CD4-positive, alpha-beta T cell (primary cell): ENCODE data around the gene IQGAP2. TPM values are rescaled to one million over a fixed set of nuclear protein-coding genes. Genes with fewer than 3 reads are reported as not detected.
"Not testable (repeated sequence)": the region's sequence is repeated elsewhere in the genome, so short reads cannot be mapped to it uniquely, and the experiment has no call there.

Experiments
- ATAC-seq: fragments of 200-7000 bp; cut with Tn5 transposase; one replicate; pipeline ENCODE4 v1.10.0; 2022; ENCODE audit warnings: mild to moderate bottlenecking; ENCODE audit not compliant: poor library complexity
- CTCF ChIA-PET: fragments of 350-600 bp; sonication (Branson Sonifier 250); formaldehyde crosslinking; loops from one replicate; lab custom pipeline; 2021; ENCODE audit warnings: antibody characterized with exemption, inconsistent platforms; lab: Charles Lee
- POLR2A ChIA-PET: fragments of 350-600 bp; sonication (Branson Sonifier 250); formaldehyde crosslinking; loops from one replicate; lab custom pipeline; 2021; ENCODE audit warnings: antibody characterized with exemption, inconsistent platforms; lab: Charles Lee
- DNase-seq, 14 experiments: peaks; one replicate each; pipeline ENCODE4 v3.0.0-alpha.2; 2013 to 2020; ENCODE audit warnings: mixed read lengths in 2 of 14
- H3K27ac ChIP-seq, 2 donors: one replicate each; pipeline versions ENCODE4 v1.5.1 to v1.7.0; 2013; ENCODE audit warnings: low read length in 2 of 2, low read depth in 1 of 2, mild to moderate bottlenecking in 1 of 2
- H3K27me3 ChIP-seq, 2 experiments: 1 replicate in 1 of 2; 2 replicates in 1 of 2; pipeline versions ENCODE4 v1.6.1 to v1.7.0; 2013; ENCODE audit warnings: low read length in 2 of 2, control low read depth in 1 of 2, mild to moderate bottlenecking in 1 of 2, moderate library complexity in 1 of 2; ENCODE audit not compliant: insufficient read depth in 2 of 2, control insufficient read depth in 1 of 2
- H3K36me3 ChIP-seq: one replicate; pipeline ENCODE4 v1.6.1; 2013; ENCODE audit warnings: low read length, control low read depth; ENCODE audit not compliant: insufficient read depth
- H3K4me1 ChIP-seq: one replicate; pipeline ENCODE4 v1.6.1; 2013; ENCODE audit warnings: low read length, control low read depth; ENCODE audit not compliant: insufficient read depth
- H3K4me3 ChIP-seq: one replicate; pipeline ENCODE4 v1.5.1; 2013; ENCODE audit warnings: mild to moderate bottlenecking, low read length, moderate library complexity
- H3K9me3 ChIP-seq, 2 experiments: 1 replicate in 1 of 2; 2 replicates in 1 of 2; pipeline versions ENCODE4 v1.6.1 to v1.7.0; 2013; ENCODE audit warnings: low read length in 2 of 2, mild to moderate bottlenecking in 2 of 2, control low read depth in 1 of 2, moderate library complexity in 1 of 2; ENCODE audit not compliant: control insufficient read depth in 1 of 2, insufficient read depth in 1 of 2
- H3K27ac Mint-ChIP-seq: one replicate; pipeline ENCODE4 v1.8.0; 2020; ENCODE audit warnings: mixed read lengths
- H3K27me3 Mint-ChIP-seq: one replicate; pipeline ENCODE4 v1.8.0; 2021; ENCODE audit warnings: mixed read lengths
- H3K36me3 Mint-ChIP-seq: one replicate; pipeline ENCODE4 v1.8.0; 2021; ENCODE audit warnings: low read depth, mixed read lengths
- H3K4me1 Mint-ChIP-seq: one replicate; pipeline ENCODE4 v1.8.0; 2021; ENCODE audit warnings: low read depth, mixed read lengths
- H3K4me3 Mint-ChIP-seq: one replicate; pipeline ENCODE4 v1.8.0; 2020; ENCODE audit warnings: mild to moderate bottlenecking, mixed read lengths
- H3K9me3 Mint-ChIP-seq: one replicate; pipeline ENCODE4 v1.8.0; 2020; ENCODE audit warnings: mixed read lengths
- intact Hi-C, 2 experiments: fragments of 100-400 bp; cut with DNase I in 1 of 2; cut with micrococcal nuclease in 1 of 2; formaldehyde crosslinking; loops; one replicate each; pipeline versions ENCODE4 v1.15.1 to v1.9.0; 2023 to 2025; cut with DNase I, micrococcal nuclease
- total RNA-seq, 174 experiments: library from RNA in 2 of 174; stranded (reverse) in 2 of 174; gene quantifications; one replicate each; pipeline ENCODE4 v1.2.3 and lab custom pipeline; 2021 to 2026
- TF ChIP-seq, protein P1 (sequence below): fragments of 200-600 bp; IDR thresholded peaks from one replicate; pipeline ENCODE4 v1.8.0; 2022; ENCODE audit warnings: antibody characterized with exemption, mild to moderate bottlenecking

Gene IQGAP2
- total RNA-seq, 2 experiments from 2014 or later: 58.8 TPM

DNA sequence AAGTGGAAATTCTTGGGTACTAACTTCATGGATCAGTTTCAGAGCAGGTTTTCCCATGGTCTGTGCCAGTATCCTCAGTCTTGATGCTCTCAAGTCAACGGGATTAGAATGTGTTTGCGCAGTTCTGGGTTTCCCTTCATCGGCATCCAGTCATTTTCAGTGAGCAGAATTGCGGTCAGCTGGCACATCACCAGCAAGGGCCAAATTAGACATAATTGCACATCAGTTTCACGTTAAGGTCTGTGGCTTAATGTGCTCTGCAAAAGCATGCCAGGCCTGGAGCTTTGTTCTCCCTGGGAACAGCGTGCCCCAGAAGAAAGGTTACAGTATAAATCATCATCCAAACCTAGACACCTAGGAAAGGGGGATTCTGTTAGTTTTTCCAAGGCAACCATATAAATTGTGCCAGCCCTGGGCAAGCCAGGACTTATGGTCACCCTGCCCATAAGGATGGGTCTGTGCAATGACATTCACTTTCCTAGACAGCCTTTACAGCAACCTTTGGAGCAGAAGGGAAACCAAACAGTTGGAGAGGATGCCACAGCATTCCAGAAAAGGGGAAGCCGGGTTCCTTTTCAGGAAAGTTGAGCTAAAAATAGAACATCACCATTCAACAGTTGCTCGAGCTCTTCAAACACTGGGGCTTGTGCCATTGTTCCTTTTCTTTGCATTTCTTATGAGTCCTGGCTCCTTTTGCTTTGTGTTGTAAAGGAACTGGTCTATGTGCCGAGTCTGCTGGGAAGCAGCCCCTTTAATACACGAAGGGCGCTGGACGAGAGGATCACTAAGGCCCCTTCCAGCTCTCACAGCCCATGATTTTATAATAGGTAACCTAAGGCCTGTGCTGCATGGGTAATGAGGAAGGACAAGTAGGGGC, 23.1 kb downstream of the IQGAP2 start:
- H3K27me3 ChIP-seq: no peaks in the 10 kb centered on the region
- no peak overlapping the region for H3K27ac ChIP-seq
- ChIA-PET POLR2A (interaction anchor here (0.6 to 1.5 kb wide), 4 partner anchors 11 to 646 kb away, joined by 3 to 4 read pairs (median 4); no protein-coding TSS in a partner anchor), CTCF (interaction anchor here (0.8 kb wide), 1 partner anchor 60 kb away, joined by 3 read pairs; no protein-coding TSS in a partner anchor)
- no peak overlapping the region for H3K27ac Mint-ChIP-seq
- no peaks in the 10 kb centered on the region for H3K9me3 Mint-ChIP-seq
- peaks cover 0 to 5% of the 10 kb centered on the region in 2 experiments for H3K9me3 ChIP-seq
- no peaks in the 10 kb centered on the region for H3K36me3 ChIP-seq
- no peak for DNase-seq
- no peak overlapping the region for H3K4me3 ChIP-seq
- intact Hi-C loops: no loop called here
- H3K4me1 ChIP-seq: peaks cover 41% of the 10 kb centered on the region
- TF ChIP-seq, protein P1, sequence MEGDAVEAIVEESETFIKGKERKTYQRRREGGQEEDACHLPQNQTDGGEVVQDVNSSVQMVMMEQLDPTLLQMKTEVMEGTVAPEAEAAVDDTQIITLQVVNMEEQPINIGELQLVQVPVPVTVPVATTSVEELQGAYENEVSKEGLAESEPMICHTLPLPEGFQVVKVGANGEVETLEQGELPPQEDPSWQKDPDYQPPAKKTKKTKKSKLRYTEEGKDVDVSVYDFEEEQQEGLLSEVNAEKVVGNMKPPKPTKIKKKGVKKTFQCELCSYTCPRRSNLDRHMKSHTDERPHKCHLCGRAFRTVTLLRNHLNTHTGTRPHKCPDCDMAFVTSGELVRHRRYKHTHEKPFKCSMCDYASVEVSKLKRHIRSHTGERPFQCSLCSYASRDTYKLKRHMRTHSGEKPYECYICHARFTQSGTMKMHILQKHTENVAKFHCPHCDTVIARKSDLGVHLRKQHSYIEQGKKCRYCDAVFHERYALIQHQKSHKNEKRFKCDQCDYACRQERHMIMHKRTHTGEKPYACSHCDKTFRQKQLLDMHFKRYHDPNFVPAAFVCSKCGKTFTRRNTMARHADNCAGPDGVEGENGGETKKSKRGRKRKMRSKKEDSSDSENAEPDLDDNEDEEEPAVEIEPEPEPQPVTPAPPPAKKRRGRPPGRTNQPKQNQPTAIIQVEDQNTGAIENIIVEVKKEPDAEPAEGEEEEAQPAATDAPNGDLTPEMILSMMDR: no peak
- no peak overlapping the region for H3K4me3 Mint-ChIP-seq
- H3K36me3 Mint-ChIP-seq: peaks cover 15% of the 10 kb centered on the region
- ATAC-seq: no peak
- no peaks in the 10 kb centered on the region for H3K27me3 Mint-ChIP-seq
- H3K4me1 Mint-ChIP-seq: peaks cover 67% of the 10 kb centered on the region

DNA sequence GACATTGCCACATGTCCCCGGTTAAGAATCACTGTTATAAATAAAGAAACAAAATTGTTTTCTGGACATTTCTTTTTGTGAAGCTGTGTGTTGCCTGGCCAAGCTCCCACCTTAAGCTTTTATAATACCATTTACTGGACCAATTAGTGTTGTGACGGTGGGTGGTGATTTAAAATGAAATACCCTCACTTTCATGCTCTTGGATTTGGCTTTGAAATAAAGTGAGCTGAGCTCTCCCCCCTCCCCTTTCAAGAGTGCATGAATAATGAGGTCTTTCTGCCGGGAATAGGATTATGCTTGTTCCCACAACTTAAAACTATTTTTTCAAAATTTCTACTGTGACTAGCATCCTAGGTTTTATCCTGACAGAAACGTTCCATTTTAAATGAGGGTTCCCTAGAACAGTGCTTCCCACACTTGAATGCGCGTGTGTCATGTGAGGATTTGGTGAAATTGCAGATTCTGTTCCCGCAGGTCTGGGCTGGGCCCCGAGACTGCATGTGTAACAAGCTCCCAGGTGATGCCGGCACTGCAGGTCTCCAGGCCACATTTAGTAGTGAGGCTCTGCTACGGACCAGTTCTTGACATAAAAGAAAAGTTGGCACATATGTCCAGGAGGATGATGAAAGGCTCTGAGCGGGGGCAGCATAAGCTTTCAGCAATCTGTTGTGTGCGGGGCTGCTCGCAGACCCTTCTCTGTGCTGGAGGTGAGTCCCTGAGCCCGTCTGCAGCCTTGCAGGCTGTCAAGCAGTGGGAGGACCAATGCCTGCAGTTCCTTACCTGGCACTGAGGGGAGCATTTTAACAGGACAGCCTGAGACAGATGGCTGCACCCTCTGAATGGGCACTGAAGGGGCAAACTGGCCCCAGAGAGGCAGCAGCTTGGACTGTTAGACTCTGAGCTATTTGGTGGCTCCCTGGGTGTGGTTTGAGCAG, 24.4 kb downstream of the IQGAP2 start:
- TF ChIP-seq, protein P1: no peak
- ATAC-seq: no peak
- Histone ChIP-seq H3K4me3 (no peak overlapping the region), H3K27me3 (no peaks in the 10 kb centered on the region), H3K4me1 (peaks cover 42% of the 10 kb centered on the region), H3K9me3 (peaks cover 0 to 5% of the 10 kb centered on the region in 2 experiments), H3K36me3 (no peaks in the 10 kb centered on the region), H3K27ac (no peak overlapping the region)
- DNase-seq: no peak
- Mint-ChIP-seq H3K4me3 (no peak overlapping the region), H3K36me3 (peaks cover 14% of the 10 kb centered on the region), H3K4me1 (peaks cover 66% of the 10 kb centered on the region), H3K9me3 (no peaks in the 10 kb centered on the region), H3K27ac (peak overlapping the region; percentile 24), H3K27me3 (no peaks in the 10 kb centered on the region)
- ChIA-PET CTCF (interaction anchor here (0.8 kb wide), 1 partner anchor 59 kb away, joined by 3 read pairs; no protein-coding TSS in a partner anchor), POLR2A (interaction anchor here (1.5 kb wide), 1 partner anchor 12 kb away, joined by 4 read pairs; no protein-coding TSS in a partner anchor)
- intact Hi-C loops: no loop called here

DNA sequence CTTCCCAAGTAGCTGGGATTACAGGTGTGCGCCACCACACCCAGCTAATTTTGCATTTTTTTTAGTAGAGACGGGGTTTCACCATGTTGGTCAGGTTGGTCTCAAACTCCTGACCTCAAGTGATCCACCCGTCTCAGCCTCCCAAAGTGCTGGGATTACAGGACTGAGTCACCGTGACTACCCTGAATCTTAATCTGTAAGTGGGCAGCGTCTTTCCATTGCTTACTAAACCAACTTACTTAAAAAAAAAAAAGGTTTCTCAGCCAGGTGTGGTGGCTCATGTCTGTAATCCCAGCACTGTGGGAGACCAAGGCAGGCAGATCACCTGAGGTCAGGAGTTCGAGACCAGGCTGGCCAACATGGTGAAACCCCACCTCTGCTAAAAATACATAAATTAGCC, 25.5 kb downstream of the IQGAP2 start:
- H3K27ac ChIP-seq, H3K27me3 Mint-ChIP-seq, H3K36me3 ChIP-seq, H3K4me3 Mint-ChIP-seq, H3K27me3 ChIP-seq, H3K9me3 ChIP-seq, intact Hi-C loops, ATAC-seq, H3K4me3 ChIP-seq, H3K27ac Mint-ChIP-seq, DNase-seq, H3K9me3 Mint-ChIP-seq: not testable (repeated sequence)
- CTCF ChIA-PET: interaction anchor here (0.6 kb wide), 1 partner anchor 14 kb away, joined by 3 read pairs; no protein-coding TSS in a partner anchor
- POLR2A ChIA-PET: interaction anchor here (0.7 kb wide), 1 partner anchor 114 kb away, joined by 3 read pairs; no protein-coding TSS in a partner anchor
- peaks cover 41% of the 10 kb centered on the region for H3K4me1 ChIP-seq
- Mint-ChIP-seq H3K36me3 (peaks cover 14% of the 10 kb centered on the region), H3K4me1 (peaks cover 68% of the 10 kb centered on the region)
